HG03066 (cell line): ENCODE data around the gene HDGFL3.
"Not testable (repeated sequence)": the region's sequence is repeated elsewhere in the genome, so short reads cannot be mapped to it uniquely, and the experiment has no call there.

Source experiments
- ATAC-seq: cut with Tn5 transposase; IDR thresholded peaks from one replicate; pipeline ENCODE4 v1.9.1; 2021; ENCODE audit warnings: low read depth; ENCODE audit not compliant: unreplicated experiment

HDGFL3 gene

GRCh38 chr15:83106994-83107840 lies 100.4 kb downstream of the HDGFL3 start, which contains the start of gene TM6SF1:
TSS of gene TM6SF1 (plus strand) at chr15:83107645. CDS start at chr15:83107681, 36 bp downstream.
- ATAC-seq = no peak

- no peak for ATAC-seq
Measured at GRCh38 chr15:83105440-83105839, 102.2 kb downstream of the HDGFL3 start.

- ATAC-seq = no peak
Measured at GRCh38 chr15:83104141-83104540, 103.5 kb downstream of the HDGFL3 start.

GRCh38 chr15:83102346-83102745 lies 105.3 kb downstream of the HDGFL3 start:
- ATAC-seq = no peak

GRCh38 chr15:83100097-83100646 lies 107.5 kb downstream of the HDGFL3 start:
- no peak for ATAC-seq

GRCh38 chr15:83099290-83099689 lies 108.3 kb downstream of the HDGFL3 start:
- ATAC-seq = no peak

- no peak for ATAC-seq
Measured at GRCh38 chr15:83098079-83098478, 109.5 kb downstream of the HDGFL3 start.

GRCh38 chr15:83094583-83094982 lies 113.0 kb downstream of the HDGFL3 start:
- ATAC-seq = no peak

- ATAC-seq = peak; percentile 79
Measured at GRCh38 chr15:83092309-83092976, 115.2 kb downstream of the HDGFL3 start.

- ATAC-seq = peak; percentile 20
Measured at GRCh38 chr15:83091965-83092308, 115.7 kb downstream of the HDGFL3 start.

- ATAC-seq = no peak
Measured at GRCh38 chr15:83090465-83090864, 117.2 kb downstream of the HDGFL3 start.

- no peak for ATAC-seq
Measured at GRCh38 chr15:83088876-83089275, 118.7 kb downstream of the HDGFL3 start.

- no peak for ATAC-seq
Measured at GRCh38 chr15:83087576-83087975, 120.0 kb downstream of the HDGFL3 start.

- ATAC-seq = not testable (repeated sequence)
Measured at GRCh38 chr15:83085864-83086552, 121.6 kb downstream of the HDGFL3 start.

GRCh38 chr15:83085461-83085860 lies 122.2 kb downstream of the HDGFL3 start:
- ATAC-seq = not testable (repeated sequence)

GRCh38 chr15:83082730-83083386 lies 124.8 kb downstream of the HDGFL3 start:
- ATAC-seq = no peak

- no peak for ATAC-seq
Measured at GRCh38 chr15:83081256-83082014, 126.2 kb downstream of the HDGFL3 start.

GRCh38 chr15:83078712-83079111 lies 128.9 kb downstream of the HDGFL3 start:
- ATAC-seq = no peak
